Right lobe of liver (tissue), 4 donors: ENCODE data around the gene PGD.

Experiments
- CTCF ChIP-seq, 4 donors: fragments of 200-600 bp in 3 of 4; fragments of 450-650 bp in 1 of 4; IDR thresholded peaks; one replicate each; pipeline versions ENCODE4 v1.5.1 to v1.8.0; 2016 to 2022; ENCODE audit warnings: antibody characterized with exemption in 4 of 4, mild to moderate bottlenecking in 2 of 4
- POLR2A ChIP-seq: fragments of 450-650 bp; IDR thresholded peaks from one replicate; pipeline ENCODE4 v1.6.1; 2017; ENCODE audit warnings: antibody characterized with exemption, mild to moderate bottlenecking
- donor health status: DM: no; HTN: no; CAD: no.
- donor health status: DM: no; HTN: no; CAD: no.
- donor health status: DM: no; HTN: yes; CAD: no.

DNA sequence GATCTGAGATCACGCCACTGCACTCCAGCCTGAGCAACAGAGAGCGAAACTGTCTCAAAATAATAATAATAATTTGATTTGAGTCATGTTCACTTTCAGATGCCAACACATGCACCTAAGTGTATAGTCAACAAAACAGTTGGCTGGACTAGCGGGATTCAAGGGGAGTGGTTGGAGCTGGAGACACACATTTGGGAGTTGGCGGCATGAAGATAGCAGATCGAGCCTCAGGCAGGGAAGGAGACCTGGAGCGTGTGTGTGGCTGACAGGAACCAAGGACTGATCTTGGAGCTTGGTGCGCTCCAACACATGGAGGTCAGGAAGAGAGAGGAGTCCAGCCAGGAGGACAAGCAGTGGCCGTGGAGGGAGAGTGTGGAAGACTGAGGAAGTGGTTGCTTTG is 14.6 kb upstream of the PGD start:
- TF ChIP-seq CTCF (IDR thresholded peaks at IDR 0.05) (no peak), POLR2A (no peak)
